HG03342 (cell line): ENCODE data around the gene CRABP2.
A peak's percentile ranks its signal among the peaks of the same experiment; 100 is the strongest.

Experiments
- ATAC-seq: cut with Tn5 transposase; IDR thresholded peaks from one replicate; pipeline ENCODE4 v1.9.1; 2021; ENCODE audit warnings: mild to moderate bottlenecking, moderate library complexity; ENCODE audit not compliant: unreplicated experiment

Gene CRABP2

DNA sequence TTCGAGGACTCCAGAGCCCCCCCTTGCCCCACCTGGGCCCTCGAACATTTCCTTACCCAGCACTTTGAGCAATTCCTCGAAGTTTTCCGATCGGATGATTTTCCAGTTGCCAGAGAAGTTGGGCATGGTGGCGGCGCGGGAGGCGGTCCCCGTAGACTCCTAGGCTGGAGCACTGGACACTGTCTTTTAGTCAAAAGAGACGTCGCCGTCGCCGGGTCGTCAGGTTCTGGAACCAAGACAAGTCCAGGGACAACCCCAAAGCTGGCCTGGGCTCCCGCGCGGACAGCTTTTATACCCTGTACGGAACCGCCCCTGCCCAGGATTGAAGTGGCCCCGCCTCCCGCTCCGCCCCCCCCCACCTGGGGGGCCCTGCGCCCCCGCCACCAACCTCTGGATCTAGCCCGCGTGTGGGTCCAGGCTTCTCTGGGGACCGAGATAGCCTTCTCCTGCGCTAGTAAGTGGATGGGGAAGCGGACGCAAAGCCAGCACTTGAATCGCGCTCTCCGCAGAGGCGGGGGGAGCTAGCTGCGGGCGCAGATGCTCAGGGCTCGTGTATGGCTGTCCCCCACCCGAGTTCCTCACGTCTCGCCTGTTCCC, at the start of gene CRABP2:
TSS of gene CRABP2 (minus strand) at position 263 of the 597 bp plus-strand sequence. CDS start at position 126, 137 bp downstream.
- ATAC-seq = no peak

DNA sequence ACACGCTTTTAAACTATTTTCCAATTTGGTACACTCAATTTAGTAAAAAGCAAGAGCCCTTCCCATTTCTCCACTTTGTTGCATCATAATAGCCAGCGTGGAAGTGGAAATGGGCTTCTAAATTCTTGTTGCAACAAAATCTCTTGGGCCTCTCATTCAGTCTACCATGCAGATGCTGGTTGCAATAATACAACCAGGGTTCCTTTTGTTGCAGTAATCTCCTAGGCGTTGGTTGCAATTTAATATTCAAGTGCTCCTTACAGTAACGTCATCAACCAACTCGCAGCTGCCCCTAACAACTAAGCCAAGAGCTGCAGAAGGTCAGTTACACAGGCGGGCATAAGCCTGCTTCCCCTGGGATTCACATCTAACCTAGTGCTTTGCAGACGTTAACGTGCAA, 48.8 kb upstream of the CRABP2 start:
- ATAC-seq = no peak

DNA sequence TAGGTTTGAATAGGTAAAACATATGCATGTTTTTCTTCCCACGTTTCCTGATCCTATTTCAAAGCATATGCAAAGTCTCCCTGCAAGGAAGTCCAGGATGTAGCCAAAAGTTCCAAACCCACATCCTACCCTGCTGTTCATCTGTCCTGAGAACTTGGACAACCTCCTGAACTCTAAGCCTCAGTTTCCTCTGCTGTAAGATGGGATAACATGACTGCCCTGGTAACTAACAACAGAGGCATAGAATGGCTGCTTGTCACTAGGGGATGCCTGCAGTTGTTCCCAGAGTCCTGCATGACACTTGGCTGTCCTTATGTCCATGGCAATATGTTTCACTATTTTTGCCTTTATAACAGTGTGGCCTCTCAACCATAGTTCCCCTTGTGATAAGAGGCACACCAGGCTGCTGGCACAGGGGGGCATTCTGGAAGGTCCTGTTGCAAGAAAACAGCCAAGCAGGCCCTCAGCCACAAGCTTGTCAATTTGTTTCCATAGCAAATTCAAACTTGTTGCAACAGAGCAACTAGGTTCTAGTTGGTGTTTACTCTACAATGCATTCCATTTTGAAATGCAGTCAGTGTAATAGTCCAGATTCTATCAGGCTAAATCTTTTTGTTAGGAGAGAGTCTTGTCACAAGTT, 47.6 kb upstream of the CRABP2 start:
- no peak for ATAC-seq

DNA sequence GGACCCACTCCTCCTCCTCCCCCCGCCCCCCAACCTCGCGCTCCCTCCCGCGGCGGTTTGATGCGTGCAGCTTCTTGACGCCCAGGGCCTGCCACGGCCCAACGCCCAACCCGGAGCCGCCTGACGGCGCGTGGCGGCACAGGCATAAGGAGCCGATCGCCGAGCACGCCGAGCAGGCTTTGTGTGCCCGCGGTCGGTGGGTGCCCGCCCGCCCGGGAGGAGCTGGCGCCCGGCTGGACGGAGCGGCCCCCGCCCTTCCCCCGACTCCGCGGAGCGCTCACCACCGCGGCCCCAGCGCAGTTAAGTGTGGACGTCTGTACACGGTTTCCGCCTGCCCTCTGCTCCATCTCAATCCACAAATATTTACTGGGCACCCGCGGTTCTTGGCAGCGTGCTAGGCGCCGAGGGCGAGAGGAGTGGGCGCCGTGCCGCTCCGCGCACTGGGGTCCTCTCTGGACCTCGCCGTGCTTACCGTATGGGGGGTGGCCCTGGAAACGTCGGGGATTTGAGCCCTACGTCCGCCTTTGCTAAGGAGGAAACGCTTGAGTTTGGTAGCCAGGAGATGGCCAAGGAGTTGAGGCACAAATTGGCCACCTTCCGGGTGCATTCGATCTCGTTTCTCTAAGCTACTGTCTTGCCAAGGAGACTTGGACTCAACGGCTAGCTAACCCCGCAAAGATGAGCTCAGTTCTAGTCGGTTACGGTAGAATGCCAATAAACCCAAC, 46.5 kb upstream of the CRABP2 start:
- peak; percentile 51 for ATAC-seq

DNA sequence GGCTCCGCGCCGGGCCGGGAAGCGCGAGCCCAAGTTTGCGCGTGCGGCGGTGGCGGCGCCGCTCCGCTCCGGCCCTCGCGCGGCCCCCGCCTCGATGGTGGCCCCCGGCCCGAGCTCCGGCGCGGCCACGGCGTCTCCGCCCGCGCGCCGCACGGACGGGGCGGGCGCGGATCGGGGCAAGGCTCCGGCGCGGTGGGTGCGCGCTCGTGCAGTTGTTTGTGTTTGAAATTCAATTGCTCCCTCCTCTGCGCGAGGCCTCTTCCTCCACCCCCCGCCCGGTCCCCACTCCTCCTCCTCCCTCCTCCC, 46.0 kb upstream of the CRABP2 start, which contains the start of gene HDGF:
TSS of gene HDGF (minus strand) at position 225 of the 306 bp plus-strand sequence. CDS start 246 bp downstream, outside the sequence.
- ATAC-seq = peak; percentile 13

DNA sequence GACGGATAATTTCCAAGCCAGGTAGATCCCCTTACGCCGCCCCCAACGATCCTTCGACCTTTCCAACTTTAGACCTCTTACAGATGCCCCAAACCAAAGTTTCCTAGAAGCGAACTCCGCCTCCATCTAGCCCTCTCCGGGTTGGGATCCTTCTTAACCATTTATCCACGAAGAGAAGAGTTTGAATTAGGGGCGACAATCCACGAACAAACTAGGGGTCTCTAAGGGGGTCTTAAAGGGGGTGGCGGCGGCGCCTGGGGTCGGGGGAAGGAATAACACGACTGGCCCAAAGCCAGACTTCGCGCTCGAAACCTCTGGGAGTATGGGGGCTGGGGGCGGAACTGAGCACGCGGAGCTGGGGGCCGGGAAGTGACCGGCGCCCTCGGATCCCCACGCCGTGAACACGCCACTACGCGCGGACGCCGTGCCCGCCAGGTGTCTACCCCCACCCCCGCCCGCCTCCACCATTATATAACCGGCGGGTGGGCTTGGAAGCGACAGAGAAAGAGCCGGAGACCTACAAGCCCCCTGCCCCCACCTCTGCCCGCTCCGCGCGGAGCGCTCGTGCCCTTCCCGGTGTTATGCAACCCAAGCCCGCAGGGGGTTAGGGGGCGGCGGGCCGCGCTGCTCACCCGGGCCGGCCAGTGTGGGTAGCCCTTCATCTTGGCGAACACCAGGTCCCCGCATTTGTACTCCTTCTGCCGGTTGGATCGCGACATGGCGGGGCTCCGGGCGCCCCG, 45.5 kb upstream of the CRABP2 start:
- ATAC-seq = peak; percentile 15

DNA sequence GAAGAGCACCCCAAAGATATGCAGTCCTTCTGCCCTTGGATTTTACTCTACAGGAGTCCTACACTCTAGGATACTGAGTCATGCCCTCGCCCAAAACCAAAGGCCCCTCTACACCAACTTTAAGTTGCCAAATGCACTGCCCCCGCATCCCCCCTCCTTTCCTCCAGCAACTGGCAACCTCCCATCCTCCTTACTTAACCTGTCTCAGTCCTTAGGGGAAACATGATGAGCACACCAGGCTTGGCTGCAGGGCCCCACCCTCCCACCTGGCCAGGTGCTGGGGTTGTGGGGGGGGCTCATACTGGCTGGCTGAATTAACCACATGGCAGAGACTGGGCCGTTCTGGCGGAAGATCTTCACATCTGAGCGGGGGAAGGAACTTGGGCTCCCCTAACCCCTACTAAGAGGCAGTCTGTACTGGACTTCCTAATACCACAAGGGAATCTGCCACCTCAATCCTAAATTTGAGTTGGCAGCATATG, 44.8 kb upstream of the CRABP2 start:
- no peak for ATAC-seq

DNA sequence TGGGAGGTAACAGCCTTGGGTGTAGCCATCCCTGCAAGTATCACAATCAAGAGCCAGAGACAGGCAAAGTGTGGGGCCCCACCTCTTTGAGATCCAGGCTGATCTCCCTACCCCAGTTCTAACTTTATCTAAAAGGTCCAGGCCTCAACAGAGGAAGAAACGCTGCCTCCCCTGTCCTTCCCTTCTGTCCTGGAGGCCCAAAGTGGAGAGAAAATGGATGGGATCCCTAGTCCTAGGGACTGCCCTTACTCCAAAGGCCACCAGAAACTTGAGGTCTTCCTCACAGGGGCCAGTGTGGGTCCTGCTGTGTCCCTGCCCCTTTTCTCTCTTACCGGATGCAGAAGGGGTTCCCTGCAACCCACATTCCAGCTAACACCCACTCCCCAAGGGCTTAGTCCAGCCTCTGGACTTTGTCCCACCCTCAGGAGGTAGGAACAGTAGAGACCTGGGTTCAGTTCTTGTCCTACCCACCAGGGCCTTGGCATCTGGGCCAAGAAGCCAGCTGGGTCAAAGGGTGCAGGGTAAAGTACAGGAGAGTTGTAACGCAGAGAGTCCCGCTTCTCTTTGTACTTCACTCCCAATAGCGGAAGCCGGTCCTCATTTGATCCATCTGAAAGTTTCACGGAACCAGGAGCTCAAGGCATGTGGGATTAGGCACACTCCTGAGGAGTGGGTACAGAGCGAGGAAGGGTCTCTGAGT, 44.2 kb upstream of the CRABP2 start:
- ATAC-seq = no peak

DNA sequence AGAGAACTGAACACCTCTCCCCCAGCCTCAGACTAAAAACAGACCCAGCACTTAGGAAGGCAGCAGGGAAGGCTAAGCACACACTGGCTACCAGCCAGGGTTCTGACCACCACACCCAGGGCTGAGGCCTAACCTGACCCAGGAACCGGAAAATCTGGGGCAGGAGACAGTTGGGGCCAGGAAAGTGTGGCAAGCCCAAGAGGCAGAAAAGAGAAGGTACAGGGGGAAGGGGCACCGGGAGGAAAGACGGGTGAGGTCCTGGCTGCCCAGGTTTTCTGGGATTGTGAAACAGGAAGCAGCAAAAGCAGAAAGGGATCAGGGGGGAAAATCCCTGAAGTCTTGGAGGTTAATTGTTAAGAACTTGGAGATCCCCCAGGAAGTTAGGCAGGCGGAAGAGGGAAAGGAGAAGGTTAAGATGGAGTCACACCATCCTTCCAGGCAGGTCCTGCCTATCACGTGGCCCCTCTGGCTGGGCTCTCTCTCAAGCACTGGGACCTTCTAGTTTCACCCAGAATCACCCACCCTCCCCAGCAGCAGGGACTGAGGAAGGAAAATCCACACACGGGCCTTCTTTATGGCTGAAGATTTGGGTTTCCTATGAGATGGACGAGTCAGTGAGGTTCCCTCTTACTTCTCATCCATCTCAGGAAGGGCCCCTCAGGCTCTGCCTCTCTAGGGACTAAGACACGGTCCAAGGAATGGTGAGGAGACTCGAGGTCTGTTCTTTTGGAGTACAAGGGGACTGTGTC, 43.5 kb upstream of the CRABP2 start:
- ATAC-seq = no peak

DNA sequence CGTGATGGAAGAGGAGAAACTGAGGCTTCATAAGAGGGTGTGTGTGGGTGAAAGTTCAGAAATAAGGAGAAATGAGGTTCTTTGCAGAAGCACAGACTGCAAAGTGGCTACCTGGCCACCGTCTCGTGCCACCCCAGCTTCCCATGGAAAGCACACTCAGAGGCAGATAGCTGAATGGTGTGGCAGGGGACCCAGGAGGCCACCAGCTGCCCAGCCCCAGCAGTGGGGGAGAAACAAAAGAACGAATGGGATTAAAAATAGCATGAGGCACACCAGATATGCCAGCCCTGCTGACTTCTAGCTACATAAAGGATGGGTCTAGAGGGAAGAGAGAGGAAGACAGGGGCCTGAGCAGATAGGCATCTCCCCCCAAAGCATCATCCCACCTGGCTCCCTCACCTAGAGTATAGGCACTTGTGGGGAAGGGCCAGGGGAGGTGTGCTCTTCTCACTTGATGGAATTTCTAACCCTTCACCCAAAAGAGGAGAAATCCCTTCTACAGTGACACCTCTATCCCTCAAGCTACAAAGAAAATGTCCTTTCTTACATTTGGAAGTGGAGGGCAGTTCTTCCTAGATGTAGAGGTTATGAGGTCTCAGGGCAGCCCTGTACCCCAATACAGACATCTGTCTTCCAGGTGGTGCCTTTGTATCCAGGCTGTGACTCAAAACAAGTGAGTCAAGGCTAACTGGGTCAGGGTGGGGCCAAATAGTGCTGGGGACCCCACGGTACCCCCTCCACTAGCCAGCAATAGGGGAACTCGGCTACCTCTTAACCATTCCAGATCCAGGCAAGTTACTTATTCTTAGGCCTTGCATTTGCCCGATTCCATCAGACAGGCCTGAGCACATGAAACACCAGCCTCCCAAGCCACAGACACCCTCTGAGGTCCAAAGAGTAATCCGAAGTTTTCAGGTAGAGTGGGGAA, 42.6 kb upstream of the CRABP2 start:
- no peak for ATAC-seq

DNA sequence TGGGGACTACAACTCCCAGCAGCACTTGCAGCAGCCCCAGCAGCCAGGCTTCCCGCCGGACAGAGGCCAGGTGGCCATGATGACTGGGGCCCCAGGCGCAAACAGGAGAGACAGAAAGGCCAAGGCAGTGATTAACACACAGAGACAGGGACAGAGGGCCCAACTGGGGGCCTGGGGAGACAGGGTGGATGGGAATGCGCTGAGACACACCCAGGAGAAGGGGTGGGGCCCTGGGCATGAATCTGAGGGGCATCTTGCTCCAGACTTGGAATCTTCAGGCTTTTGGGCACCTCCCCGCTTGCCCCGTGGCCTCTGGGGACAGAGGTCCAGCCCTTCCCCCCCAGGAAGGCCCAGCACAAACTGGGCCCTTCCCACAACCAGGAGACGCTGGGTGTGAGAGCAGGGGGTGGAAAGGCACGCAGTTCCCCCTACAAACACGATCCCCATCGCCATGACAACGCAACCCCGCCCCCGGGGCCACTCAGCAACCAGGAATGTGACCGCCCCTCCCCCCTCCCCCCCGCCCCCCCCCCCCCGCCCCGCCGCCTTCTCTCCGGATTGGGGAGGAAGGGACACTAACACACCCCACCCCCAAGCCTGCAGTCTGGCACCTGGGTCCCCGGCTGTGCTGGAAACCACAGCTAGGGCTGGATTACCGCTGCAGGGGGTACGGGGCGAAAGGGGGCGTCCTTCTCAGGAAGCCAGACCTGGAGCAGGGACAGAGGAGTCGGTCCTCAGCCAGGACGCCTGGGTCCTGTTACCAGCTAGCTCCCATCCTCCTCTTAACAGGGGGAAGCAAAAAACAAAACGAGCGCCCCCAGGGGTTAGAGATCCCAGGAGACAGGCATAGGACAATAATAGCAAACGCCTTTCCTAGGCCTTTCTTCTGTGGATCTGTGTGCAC, 41.6 kb upstream of the CRABP2 start:
- no peak for ATAC-seq

DNA sequence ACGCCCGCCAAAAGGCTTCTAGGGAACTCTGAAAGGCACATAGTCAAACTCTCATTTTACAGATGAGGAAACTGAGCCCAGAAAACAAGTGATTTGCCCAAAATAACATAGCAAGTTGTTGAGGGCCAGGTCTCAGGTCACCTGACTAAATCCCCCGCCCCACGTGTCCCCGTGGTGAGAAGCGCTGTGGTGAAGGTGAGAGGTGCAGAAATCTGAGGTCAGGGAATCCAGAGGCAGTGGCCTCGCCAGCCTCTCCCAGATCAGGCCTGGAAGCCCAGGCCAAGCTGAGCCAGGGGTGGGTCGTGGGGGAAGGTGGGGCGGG, 41.0 kb upstream of the CRABP2 start:
- ATAC-seq = no peak

DNA sequence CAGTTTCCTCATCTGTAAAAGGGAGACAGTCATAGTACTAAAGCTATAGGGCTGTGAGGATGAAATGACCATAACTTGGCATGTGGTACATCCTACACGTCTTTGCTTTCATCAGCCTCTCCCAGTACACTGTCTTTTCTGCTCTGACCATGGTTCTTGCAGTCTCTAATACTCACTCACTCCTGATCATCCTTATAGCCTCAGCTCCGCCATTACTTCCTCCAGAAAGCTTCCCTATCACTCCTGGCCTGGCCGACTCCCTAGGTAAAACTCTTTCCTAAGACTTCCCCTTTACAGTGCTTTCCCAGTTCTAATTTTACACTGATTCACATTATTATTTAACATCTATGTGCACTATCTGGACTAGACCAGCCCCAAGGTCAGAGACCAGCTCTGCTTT, 40.5 kb upstream of the CRABP2 start:
- ATAC-seq = no peak

DNA sequence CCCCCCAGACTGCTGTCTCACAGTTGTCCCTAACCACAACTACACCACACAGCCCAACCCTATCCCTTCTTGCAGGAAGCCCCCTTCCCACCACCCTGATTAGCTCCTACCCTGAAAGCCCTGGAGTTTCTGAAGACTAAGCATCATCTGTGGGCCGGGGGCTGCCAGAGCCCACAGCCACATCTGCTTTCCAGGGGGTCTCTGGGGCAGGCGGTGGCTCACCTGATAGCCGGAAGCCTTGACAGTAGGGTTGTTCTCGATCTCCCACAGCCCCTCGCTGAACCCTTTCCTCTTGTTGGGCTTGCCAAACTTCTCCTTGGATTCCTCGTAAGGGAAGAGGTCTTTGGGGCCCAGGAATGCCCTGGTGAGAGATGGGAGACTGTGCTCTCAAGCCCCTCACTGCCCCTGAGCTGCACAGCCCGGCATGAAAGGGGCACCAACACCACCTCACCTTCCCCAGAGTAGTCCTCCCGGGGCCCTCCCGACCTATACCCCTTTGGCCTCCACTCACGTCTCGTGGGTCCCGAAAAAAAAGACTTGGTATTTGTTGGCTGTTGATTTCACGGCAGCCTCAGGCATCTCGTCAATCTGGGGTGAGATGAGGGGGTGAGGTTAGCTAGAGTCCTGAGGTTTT, 39.5 kb upstream of the CRABP2 start:
- ATAC-seq = no peak

DNA sequence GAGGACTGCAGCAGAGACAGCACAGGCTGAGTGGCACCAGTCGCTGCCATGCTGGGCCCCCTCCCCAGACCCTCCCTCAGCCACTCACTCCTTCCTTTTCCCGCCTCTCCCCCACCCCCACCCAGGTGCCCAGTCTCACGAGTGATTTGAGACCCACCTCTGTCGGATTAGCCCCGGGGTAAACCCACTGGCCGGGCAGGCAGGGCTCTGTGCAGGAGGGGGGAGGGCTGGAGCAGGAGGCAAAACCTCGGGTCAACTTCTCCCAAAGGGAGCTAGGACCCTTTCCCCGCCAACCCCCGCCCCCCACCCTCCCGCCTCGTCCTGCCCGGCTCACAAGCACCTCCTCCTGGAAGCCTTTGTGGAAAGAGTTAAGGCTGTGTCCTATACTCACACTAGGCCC, 39.0 kb upstream of the CRABP2 start:
- ATAC-seq = no peak

DNA sequence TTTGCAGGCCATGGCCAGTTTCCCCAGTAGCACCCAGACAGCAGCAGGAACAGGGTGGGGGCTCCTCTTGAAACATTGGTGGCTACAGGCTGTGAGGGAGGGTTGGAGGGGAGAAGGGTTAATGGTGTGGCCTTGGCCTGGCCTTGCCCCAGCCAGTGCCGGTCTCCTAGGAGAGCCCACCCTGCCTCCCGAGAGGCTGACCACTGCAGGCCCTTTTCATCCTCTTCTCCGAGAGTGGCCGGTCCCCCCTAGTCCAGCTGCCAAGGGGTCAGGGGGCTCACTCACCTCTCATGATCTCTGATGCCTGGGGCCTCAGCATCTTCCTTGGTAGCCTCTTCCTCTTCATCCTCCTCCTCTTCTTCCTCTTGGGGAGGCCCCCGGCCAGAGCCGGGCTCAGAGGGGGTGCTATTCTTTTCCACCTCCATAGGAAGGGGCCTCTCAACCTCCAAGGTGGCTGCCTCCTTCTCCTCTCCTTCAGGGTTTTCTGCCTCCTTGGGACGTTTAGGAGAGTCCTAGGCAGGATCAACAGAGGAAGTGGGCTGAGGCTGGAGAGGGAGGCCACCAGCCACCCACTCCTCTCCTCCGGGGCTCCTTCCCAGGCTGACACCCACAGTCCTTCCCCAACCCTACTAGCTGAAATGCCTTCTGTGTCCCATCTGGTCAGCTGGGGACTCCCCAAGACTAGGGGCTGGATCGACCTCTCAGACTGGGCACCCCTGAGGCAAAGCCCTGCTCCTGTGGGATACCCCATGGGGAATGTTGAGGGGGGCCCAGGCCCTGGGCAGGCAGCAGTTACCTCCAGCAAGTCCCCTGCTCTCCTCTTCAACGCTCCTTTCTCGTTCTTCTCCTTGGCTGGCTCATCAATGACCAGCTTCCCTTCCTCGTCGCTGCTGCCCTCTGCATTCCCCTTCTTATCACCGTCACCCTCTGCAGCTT, 38.3 kb upstream of the CRABP2 start:
- no peak for ATAC-seq

DNA sequence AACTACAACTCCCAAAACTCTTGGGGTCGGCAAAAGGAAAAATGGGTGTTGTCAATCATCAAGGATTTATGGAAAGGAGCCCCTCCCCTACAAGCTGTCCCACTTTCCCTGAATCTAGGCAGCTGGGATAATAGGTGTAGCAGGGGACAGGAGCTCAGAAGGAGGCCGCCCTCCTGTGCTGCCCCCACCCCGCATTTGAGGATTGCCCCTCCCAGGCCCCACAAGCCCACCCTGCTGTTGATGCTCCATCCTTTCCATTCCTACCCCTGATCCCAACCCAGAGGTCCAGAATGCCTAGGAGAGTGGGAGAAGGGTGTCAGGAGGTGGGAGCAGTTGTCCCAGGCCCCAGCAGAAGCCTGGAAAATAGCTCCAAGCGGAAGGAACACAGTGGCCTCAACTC, 37.4 kb upstream of the CRABP2 start:
- ATAC-seq = no peak
